Heart left ventricle (tissue), 16 donors: Measurements from ENCODE around the gene TFEB. TPM values are rescaled to one million over a fixed set of nuclear protein-coding genes. Genes with fewer than 3 reads are reported as not detected.

ENCODE experiments used
- ATAC-seq, 4 donors: fragments of 200-7000 bp; cut with Tn5 transposase; one replicate each; pipeline ENCODE4 v1.9.1; 2020 to 2022; ENCODE audit warnings: moderate library complexity in 4 of 4, mild to moderate bottlenecking in 3 of 4, moderate number of reproducible peaks in 1 of 4
- DNase-seq, 5 donors: peaks; one replicate each; pipeline ENCODE4 v3.0.0-alpha.2; 2020
- H3K27ac ChIP-seq, 12 donors: fragments of 200-600 bp; sonication (generic) in 4 of 12; one replicate each; pipeline versions ENCODE4 v1.5.0 to v1.8.0; 2016 to 2022; ENCODE audit warnings: mild to moderate bottlenecking in 2 of 12
- H3K27me3 ChIP-seq, 9 donors: fragments of 200-600 bp; sonication (generic) in 2 of 9; one replicate each; pipeline versions ENCODE4 v1.5.1 to v1.8.0; 2016 to 2022; ENCODE audit warnings: mild to moderate bottlenecking in 3 of 9
- H3K36me3 ChIP-seq, 9 donors: fragments of 200-600 bp; sonication (generic) in 2 of 9; one replicate each; pipeline versions ENCODE4 v1.5.0 to v1.8.0; 2018 to 2022; ENCODE audit warnings: mild to moderate bottlenecking in 2 of 9
- H3K4me1 ChIP-seq, 12 donors: fragments of 200-600 bp; sonication (generic) in 4 of 12; one replicate each; pipeline versions ENCODE4 v1.5.0 to v1.8.0; 2016 to 2022; ENCODE audit warnings: mild to moderate bottlenecking in 3 of 12
- H3K4me3 ChIP-seq, 12 donors: fragments of 200-600 bp; sonication (generic) in 4 of 12; one replicate each; pipeline versions ENCODE4 v1.5.0 to v1.8.0; 2017 to 2022; ENCODE audit warnings: mild to moderate bottlenecking in 9 of 12, moderate library complexity in 4 of 12
- H3K9me3 ChIP-seq, 12 donors: fragments of 200-600 bp; sonication (generic) in 4 of 12; one replicate each; pipeline versions ENCODE4 v1.5.0 to v1.8.0; 2016 to 2022; ENCODE audit warnings: mild to moderate bottlenecking in 1 of 12
- POLR2A ChIP-seq, 2 donors: fragments of 450-650 bp; IDR thresholded peaks; one replicate each; pipeline ENCODE4 v1.6.1; 2017; ENCODE audit warnings: antibody characterized with exemption in 2 of 2, mild to moderate bottlenecking in 2 of 2, moderate library complexity in 2 of 2
- WGBS, 4 donors: extraction: QIAGEN DNeasy Blood & Tissue Kit in 2 of 4; methylation state at CpG; one replicate each; pipeline versions ENCODE4 v1.1.5 to v1.1.7; 2013 to 2018; 5-methylcytosine and 5-hydroxymethylcytosine counted together
- intact Hi-C, 10 donors: fragments of 100-400 bp; cut with DNase I; formaldehyde crosslinking; loops; one replicate each; pipeline versions ENCODE4 v1.11.1 to v1.14.2; 2022
- polyA plus RNA-seq, 2 donors: library from polyadenylated mRNA; stranded (reverse); fragments of 200-250 nt; gene quantifications; one replicate each; pipeline ENCODE4 v1.2.3, GENCODE V29; 2013
- total RNA-seq, 9 donors: library from RNA; depleted of rRNA in 2 of 9; stranded (reverse); fragments of >200 nt in 2 of 9; fragmentation: NEBNext Ultra II Directional in 3 of 9; extraction: Animal tissue kit (Norgen Biotek cat#: 25700) in 3 of 9; gene quantifications; one replicate each; pipeline versions ENCODE4 v1.1.0 to v1.2.4, GENCODE V29; 2016 to 2023
- TF ChIP-seq, protein P1 (sequence below), 12 donors: fragments of 200-600 bp; sonication (generic) in 4 of 12; IDR thresholded peaks; one replicate each; pipeline versions ENCODE4 v1.5.0 to v1.8.0; 2018 to 2022; ENCODE audit warnings: antibody characterized with exemption in 12 of 12, mild to moderate bottlenecking in 5 of 12
- donor health status: ischemic (EF 13 %, LVEDD 7.1; RV severe dilation, severe dysfunction).
- donor health status: healthy with polysubstance abuse.
- donor health status: DM: no; HTN: yes; CAD: no.
- donor health status: DM: no; HTN: no; CAD: no.
- donor health status: ischemic (EF 25% LVEDD 6.9; RV normal size, moderate dysfunction).
- donor health status: ischemic (EF 25% LVEDD 5.7; RV mildly dilated, moderate dysfunction).
- donor health status: healthy.
- donor health status: DM: yes; HTN: yes; CAD: no.
- donor health status: ischemic (EF 35%, LVEDD 5.7; RV mildly dilated, moderate dysfunction).
- donor health status: nonischemic (EF 11% LVEDD 7.7; RV severe dilation, severe dysfunction).
- donor health status: DM: yes; HTN: yes; CAD: no.
- donor health status: PGD.
- donor health status: ischemic (EF 29% LVEDD 5.4; RV normal size, mild dysfunction).
- donor health status: nonischemic (EF 23%, LVEDD 6.1; RV moderate dilation, normal function).

The TFEB gene
- total and polyA plus RNA-seq, 11 donors: 26.2 to 47.2 (median 40.4) TPM

DNA sequence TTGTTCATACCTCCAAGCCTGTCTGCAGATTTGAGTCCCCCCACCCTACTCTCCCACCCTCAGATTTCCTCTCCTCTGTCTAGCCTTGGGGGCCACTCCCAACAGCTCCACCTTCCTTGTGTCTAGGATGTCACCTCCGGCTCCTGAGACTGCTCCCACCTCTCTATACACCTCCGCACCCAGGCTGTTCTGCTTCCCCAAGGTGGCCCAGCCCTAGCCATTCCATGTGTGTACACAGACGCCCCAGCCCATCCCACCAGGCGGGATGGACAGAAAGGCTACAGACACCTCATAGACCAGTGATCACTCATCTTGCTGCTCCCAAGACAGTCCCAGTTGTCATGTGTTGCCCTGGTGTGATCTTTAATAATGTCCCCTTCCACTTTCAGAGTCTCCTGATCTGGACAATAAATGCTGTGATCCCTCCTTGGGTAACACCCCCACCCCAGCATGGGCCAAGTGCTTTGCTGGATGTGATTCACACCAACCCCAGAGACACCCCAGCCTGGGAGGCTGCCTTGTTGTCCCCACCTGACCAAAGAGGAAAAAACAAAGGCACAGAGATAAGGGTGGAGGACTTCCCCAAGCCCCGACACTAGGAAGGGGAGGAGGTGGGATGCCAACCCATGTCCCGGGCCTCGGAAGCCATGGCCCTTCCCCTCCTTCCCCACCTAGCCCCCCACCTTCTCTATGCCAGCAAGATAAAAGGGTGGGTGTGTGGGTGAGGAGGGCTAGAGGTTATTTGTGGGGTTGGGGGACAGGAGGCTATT is 61.0 kb downstream of the TFEB start:
- 76 to 81% (median 77%) methylated on average over 7 of the region's 7 CpGs for WGBS, 4 donors
- TF ChIP-seq POLR2A (IDR thresholded peaks at IDR 0.05): no peak
- TF ChIP-seq, protein P1, sequence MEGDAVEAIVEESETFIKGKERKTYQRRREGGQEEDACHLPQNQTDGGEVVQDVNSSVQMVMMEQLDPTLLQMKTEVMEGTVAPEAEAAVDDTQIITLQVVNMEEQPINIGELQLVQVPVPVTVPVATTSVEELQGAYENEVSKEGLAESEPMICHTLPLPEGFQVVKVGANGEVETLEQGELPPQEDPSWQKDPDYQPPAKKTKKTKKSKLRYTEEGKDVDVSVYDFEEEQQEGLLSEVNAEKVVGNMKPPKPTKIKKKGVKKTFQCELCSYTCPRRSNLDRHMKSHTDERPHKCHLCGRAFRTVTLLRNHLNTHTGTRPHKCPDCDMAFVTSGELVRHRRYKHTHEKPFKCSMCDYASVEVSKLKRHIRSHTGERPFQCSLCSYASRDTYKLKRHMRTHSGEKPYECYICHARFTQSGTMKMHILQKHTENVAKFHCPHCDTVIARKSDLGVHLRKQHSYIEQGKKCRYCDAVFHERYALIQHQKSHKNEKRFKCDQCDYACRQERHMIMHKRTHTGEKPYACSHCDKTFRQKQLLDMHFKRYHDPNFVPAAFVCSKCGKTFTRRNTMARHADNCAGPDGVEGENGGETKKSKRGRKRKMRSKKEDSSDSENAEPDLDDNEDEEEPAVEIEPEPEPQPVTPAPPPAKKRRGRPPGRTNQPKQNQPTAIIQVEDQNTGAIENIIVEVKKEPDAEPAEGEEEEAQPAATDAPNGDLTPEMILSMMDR (IDR thresholded peaks at IDR 0.05): no peak

DNA sequence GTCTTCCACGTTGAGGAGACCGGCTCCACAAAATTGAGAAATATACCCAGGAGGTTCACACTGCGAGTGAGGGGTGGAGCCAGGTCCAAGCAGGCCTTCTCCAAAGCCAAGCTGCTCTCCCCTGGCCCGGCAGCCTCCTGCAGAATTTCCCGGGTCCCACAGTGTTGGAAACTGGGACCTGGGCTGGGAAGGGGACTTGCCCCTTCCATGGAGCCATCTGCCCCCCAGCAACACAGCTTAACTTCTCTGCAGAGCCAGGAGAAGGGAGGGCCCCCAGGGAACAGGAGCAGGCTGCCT is 61.8 kb downstream of the TFEB start:
- intact Hi-C loops: no loop called here
- WGBS, 4 donors: 77 to 91% (median 81%) methylated on average over 2 to 5 of the region's 5 CpGs

More for the DNA sequence above, 61.0 kb downstream of the TFEB start:
- H3K4me1 ChIP-seq: no peaks in the 10 kb centered on the region
- H3K27me3 ChIP-seq: no peaks in the 10 kb centered on the region
- H3K27ac ChIP-seq: no peak overlapping the region
- intact Hi-C loops: no loop called here
- H3K36me3 ChIP-seq: no peaks in the 10 kb centered on the region
- DNase-seq (no peak), ATAC-seq (no peak)
- H3K9me3 ChIP-seq: peaks cover 0 to 4% (median 0%) of the 10 kb centered on the region in 12 donors
- H3K4me3 ChIP-seq: no peak overlapping the region

DNA sequence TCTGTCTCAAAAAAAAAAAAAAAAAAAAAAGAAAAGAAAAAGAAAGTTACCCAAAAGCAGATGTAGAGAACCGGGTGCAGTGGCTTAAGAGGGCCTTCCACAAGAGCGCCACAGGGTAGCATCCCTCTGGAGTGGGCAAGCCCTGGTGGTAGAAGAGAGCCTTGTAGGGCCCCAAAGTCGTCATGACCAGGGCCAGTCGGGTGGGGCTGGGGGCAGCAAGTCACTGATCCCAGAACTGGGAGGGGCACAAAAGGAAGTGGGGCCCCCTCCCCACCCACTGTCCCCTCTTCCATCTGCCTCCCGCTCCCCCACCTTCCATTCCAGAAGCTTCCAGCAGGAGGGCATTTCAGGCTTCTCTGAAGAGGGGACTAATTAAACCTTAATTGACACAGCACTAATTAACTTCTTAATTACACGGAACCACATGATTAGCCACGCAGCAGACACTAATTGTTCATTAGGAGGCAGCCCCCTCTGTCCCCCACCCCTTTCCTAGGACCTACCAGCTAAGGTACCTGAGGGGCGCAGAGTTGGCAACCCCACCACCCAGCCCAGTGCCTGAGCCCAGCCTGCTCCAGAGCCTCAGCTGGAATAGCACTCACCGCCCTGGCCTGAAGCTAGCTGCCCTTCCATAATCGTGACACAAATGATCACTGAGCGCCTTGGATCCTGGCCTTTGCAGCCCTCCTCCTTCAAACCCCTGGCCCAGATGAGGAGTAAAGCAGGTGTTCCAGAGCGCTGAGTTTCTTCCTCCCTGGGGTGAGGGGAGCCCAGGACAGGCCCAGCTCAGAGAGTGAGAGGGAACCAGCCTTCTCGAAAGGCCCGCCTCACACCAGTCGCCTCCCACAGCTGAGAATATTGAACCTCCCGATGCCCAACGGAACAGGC is 62.3 kb downstream of the TFEB start:
- intact Hi-C loops: no loop called here

More for the DNA sequence above, 61.8 kb downstream of the TFEB start:
- Histone ChIP-seq H3K4me3 (no peak overlapping the region), H3K9me3 (peaks cover 0 to 10% (median 0%) of the 10 kb centered on the region in 12 donors), H3K27ac (no peak overlapping the region), H3K36me3 (no peaks in the 10 kb centered on the region), H3K27me3 (no peaks in the 10 kb centered on the region), H3K4me1 (no peaks in the 10 kb centered on the region)
- TF ChIP-seq, protein P1 (IDR thresholded peaks at IDR 0.05): no peak
- TF ChIP-seq POLR2A (IDR thresholded peaks at IDR 0.05): no peak
- ATAC-seq (no peak), DNase-seq (no peak)

More for the DNA sequence above, 62.3 kb downstream of the TFEB start:
- no peak for ATAC-seq
- H3K9me3 ChIP-seq: peaks cover 0 to 10% (median 0%) of the 10 kb centered on the region in 12 donors
- DNase-seq: no peak
- H3K36me3 ChIP-seq: no peaks in the 10 kb centered on the region
- H3K27me3 ChIP-seq: no peaks in the 10 kb centered on the region
- H3K4me1 ChIP-seq: no peaks in the 10 kb centered on the region
- no peak overlapping the region for H3K4me3 ChIP-seq
- no peak overlapping the region for H3K27ac ChIP-seq
- TF ChIP-seq, protein P1 (IDR thresholded peaks at IDR 0.05): no peak
- TF ChIP-seq POLR2A (IDR thresholded peaks at IDR 0.05): no peak
- WGBS, 4 donors: 85 to 94% (median 91%) methylated on average over 9 to 17 of the region's 17 CpGs
